HAP-1 (cell line): ENCODE data around the gene P4HA2.

Experiments used
- DNase-seq, 2 experiments: peaks; one replicate each; pipeline ENCODE4 v3.0.0-alpha.2; 2016 to 2020; ENCODE audit warnings: low spot score in 2 of 2
- H3K27me3 ChIP-seq: fragments of 250-450 bp; sonication (Bioruptor Pico); 2 replicates; pipeline ENCODE4 v1.5.1; 2020; ENCODE audit warnings: low read depth, mild to moderate bottlenecking, moderate library complexity
- H3K36me3 ChIP-seq: fragments of 250-450 bp; sonication (Bioruptor Pico); replicated peaks from 2 replicates; pipeline ENCODE4 v1.5.1; 2020; ENCODE audit warnings: mild to moderate bottlenecking
- H3K4me1 ChIP-seq: fragments of 250-450 bp; sonication (Bioruptor Pico); 2 replicates; pipeline ENCODE4 v1.5.1; 2020; ENCODE audit warnings: mild to moderate bottlenecking
- H3K4me3 ChIP-seq: fragments of 250-450 bp; sonication (Bioruptor Pico); 2 replicates; pipeline ENCODE4 v1.5.1; 2020; ENCODE audit warnings: mild to moderate bottlenecking, moderate library complexity
- H3K9me3 ChIP-seq: fragments of 250-450 bp; sonication (Bioruptor Pico); 2 replicates; pipeline ENCODE4 v1.5.1; 2020; ENCODE audit warnings: mild to moderate bottlenecking, moderate library complexity
- in situ Hi-C: fragments of 300-500 bp; cut with MboI; formaldehyde crosslinking; loops from 3 replicates; pipeline ENCODE4 v1.14.3; 2020; ENCODE audit warnings: low sequenced_read_pairs, inconsistent platforms, mixed read lengths

P4HA2 gene

GRCh38 chr5:132268769-132269551 lies 41.3 kb upstream of the P4HA2 start:
- no peaks in the 10 kb centered on the region for H3K27me3 ChIP-seq
- in situ Hi-C loops, result no loop called here
- no peaks in the 10 kb centered on the region for H3K36me3 ChIP-seq
- H3K4me1 ChIP-seq, result no peaks in the 10 kb centered on the region
- H3K4me3 ChIP-seq, result no peak overlapping the region
- no peak for DNase-seq
- no peaks in the 10 kb centered on the region for H3K9me3 ChIP-seq

GRCh38 chr5:132267931-132268768 lies 40.5 kb upstream of the P4HA2 start:
- Histone ChIP-seq H3K9me3 (no peaks in the 10 kb centered on the region), H3K36me3 (no peaks in the 10 kb centered on the region), H3K4me1 (no peaks in the 10 kb centered on the region), H3K4me3 (no peak overlapping the region), H3K27me3 (no peaks in the 10 kb centered on the region)
- DNase-seq, result no peak
- in situ Hi-C loops, result no loop called here

GRCh38 chr5:132267166-132267739 lies 39.6 kb upstream of the P4HA2 start:
- Histone ChIP-seq H3K4me3 (no peak overlapping the region), H3K9me3 (no peaks in the 10 kb centered on the region), H3K27me3 (no peaks in the 10 kb centered on the region), H3K36me3 (no peaks in the 10 kb centered on the region), H3K4me1 (no peaks in the 10 kb centered on the region)
- no peak for DNase-seq
- in situ Hi-C loops, result no loop called here

GRCh38 chr5:132266836-132267160 lies 39.1 kb upstream of the P4HA2 start:
- no peak for DNase-seq
- no peaks in the 10 kb centered on the region for H3K36me3 ChIP-seq
- H3K4me1 ChIP-seq, result no peaks in the 10 kb centered on the region
- H3K4me3 ChIP-seq, result no peak overlapping the region
- no peaks in the 10 kb centered on the region for H3K27me3 ChIP-seq
- no peaks in the 10 kb centered on the region for H3K9me3 ChIP-seq
- in situ Hi-C loops, result no loop called here

GRCh38 chr5:132266031-132266835 lies 38.6 kb upstream of the P4HA2 start:
- in situ Hi-C loops, result no loop called here
- no peak for DNase-seq
- no peaks in the 10 kb centered on the region for H3K27me3 ChIP-seq
- no peaks in the 10 kb centered on the region for H3K9me3 ChIP-seq
- no peaks in the 10 kb centered on the region for H3K36me3 ChIP-seq
- no peaks in the 10 kb centered on the region for H3K4me1 ChIP-seq
- H3K4me3 ChIP-seq, result no peak overlapping the region

- Histone ChIP-seq H3K4me1 (no peaks in the 10 kb centered on the region), H3K36me3 (no peaks in the 10 kb centered on the region), H3K27me3 (no peaks in the 10 kb centered on the region), H3K9me3 (no peaks in the 10 kb centered on the region), H3K4me3 (no peak overlapping the region)
- DNase-seq, result no peak
- in situ Hi-C loops, result no loop called here
Measured at GRCh38 chr5:132265336-132266030, 37.8 kb upstream of the P4HA2 start.

- Histone ChIP-seq H3K36me3 (no peaks in the 10 kb centered on the region), H3K4me1 (no peaks in the 10 kb centered on the region), H3K9me3 (no peaks in the 10 kb centered on the region), H3K4me3 (no peak overlapping the region), H3K27me3 (no peaks in the 10 kb centered on the region)
- no peak for DNase-seq
- in situ Hi-C loops, result no loop called here
Measured at GRCh38 chr5:132264546-132265335, 37.1 kb upstream of the P4HA2 start.

- H3K27me3 ChIP-seq, result no peaks in the 10 kb centered on the region
- no peaks in the 10 kb centered on the region for H3K9me3 ChIP-seq
- no peaks in the 10 kb centered on the region for H3K36me3 ChIP-seq
- no peak for DNase-seq
- no peak overlapping the region for H3K4me3 ChIP-seq
- H3K4me1 ChIP-seq, result no peaks in the 10 kb centered on the region
- in situ Hi-C loops, result no loop called here
Measured at GRCh38 chr5:132263548-132264261, 36.1 kb upstream of the P4HA2 start.

- DNase-seq, result no peak
- in situ Hi-C loops, result no loop called here
- H3K4me3 ChIP-seq, result no peak overlapping the region
- no peaks in the 10 kb centered on the region for H3K9me3 ChIP-seq
- H3K36me3 ChIP-seq, result no peaks in the 10 kb centered on the region
- no peaks in the 10 kb centered on the region for H3K4me1 ChIP-seq
- no peaks in the 10 kb centered on the region for H3K27me3 ChIP-seq
Measured at GRCh38 chr5:132262882-132263547, 35.4 kb upstream of the P4HA2 start.

- no peak overlapping the region for H3K4me3 ChIP-seq
- no peaks in the 10 kb centered on the region for H3K4me1 ChIP-seq
- H3K36me3 ChIP-seq, result no peaks in the 10 kb centered on the region
- H3K27me3 ChIP-seq, result no peaks in the 10 kb centered on the region
- no peaks in the 10 kb centered on the region for H3K9me3 ChIP-seq
- in situ Hi-C loops, result no loop called here
- no peak for DNase-seq
Measured at GRCh38 chr5:132261881-132262845, 34.5 kb upstream of the P4HA2 start.
